22Rv1 (cell line): ENCODE measurements around the gene GCH1.

Experiments
- ZFX ChIP-seq: fragments of 450-650 bp; IDR thresholded peaks from 2 replicates; pipeline ENCODE4 v1.6.1; 2017; ENCODE audit warnings: antibody characterized with exemption, borderline replicate concordance
- TF ChIP-seq, protein P1 (sequence below): fragments of 450-650 bp; IDR thresholded peaks from 2 replicates; pipeline ENCODE4 v1.5.1; 2017; ENCODE audit warnings: mild to moderate bottlenecking

DNA sequence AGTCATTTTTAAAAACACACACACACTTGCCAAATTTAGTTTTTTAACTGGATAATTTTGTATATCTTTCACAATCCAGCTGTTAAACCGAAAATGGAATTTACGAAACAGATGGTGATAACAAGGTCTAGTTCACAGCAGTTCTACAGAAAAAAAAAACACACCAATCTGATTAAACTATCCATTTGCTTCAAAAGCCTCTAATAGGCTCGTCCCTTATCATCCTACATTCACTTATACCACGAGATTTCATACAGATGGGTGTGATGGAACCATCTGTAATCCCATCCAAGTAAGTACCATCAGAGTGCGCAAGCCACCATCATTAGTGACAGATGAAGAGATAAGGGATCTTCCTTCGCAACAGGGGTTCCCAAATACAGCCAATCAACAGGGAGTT, 20.1 kb downstream of the GCH1 start:
- TF ChIP-seq, protein P1, sequence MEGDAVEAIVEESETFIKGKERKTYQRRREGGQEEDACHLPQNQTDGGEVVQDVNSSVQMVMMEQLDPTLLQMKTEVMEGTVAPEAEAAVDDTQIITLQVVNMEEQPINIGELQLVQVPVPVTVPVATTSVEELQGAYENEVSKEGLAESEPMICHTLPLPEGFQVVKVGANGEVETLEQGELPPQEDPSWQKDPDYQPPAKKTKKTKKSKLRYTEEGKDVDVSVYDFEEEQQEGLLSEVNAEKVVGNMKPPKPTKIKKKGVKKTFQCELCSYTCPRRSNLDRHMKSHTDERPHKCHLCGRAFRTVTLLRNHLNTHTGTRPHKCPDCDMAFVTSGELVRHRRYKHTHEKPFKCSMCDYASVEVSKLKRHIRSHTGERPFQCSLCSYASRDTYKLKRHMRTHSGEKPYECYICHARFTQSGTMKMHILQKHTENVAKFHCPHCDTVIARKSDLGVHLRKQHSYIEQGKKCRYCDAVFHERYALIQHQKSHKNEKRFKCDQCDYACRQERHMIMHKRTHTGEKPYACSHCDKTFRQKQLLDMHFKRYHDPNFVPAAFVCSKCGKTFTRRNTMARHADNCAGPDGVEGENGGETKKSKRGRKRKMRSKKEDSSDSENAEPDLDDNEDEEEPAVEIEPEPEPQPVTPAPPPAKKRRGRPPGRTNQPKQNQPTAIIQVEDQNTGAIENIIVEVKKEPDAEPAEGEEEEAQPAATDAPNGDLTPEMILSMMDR, result no peak
- no peak for TF ChIP-seq ZFX
